ENCODE measurements around the gene CIDEB.

The CIDEB gene

DNA sequence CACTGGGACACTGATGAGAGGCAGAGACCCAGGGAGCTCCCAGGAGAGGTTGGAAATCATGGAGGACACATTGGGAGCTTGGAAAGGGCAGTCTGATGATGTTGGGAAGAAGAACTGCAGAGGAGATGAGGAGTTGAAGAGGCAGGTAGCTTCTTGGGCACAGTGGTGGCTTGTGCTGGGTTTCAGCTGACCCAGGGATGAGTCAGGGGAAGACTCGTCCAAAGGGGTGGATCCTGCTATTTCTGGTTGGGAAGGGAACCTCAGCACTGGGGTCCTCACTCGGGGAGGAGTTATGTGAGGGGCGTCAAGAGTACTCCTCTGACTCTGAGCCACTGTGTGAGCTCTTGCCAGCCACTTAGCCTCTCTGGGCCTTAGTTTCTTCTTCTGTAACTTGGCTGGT lies 15.6 kb upstream of the CIDEB start:
- Histone ChIP-seq H2BK12ac (ENCODE audit: low read length) (no peak overlapping the region), H2AFZ (ENCODE audit: insufficient read depth, low read length, poor library complexity) (no peak overlapping the region), H2AK5ac (ENCODE audit: low read length) (no peak overlapping the region), H3K4me1 (ENCODE audit: control insufficient read depth in 1 of 2, insufficient read depth in 2 of 2, low read length in 2 of 2) (peaks cover 6 to 10% of the 10 kb centered on the region in 2 experiments), H3K23ac (ENCODE audit: low read length) (no peak overlapping the region), H3K36me3 (ENCODE audit: control insufficient read depth in 1 of 2, insufficient read depth in 2 of 2, low read length in 2 of 2) (no peaks in the 10 kb centered on the region), H3K79me1 (ENCODE audit: low read length) (peaks cover 2% of the 10 kb centered on the region), H2BK120ac (ENCODE audit: insufficient read depth, low read length, poor library complexity) (no peak overlapping the region), H3K9ac (ENCODE audit: low read length) (no peak overlapping the region), H4K91ac (ENCODE audit: low read depth, low read length) (no peak overlapping the region), H3K4me2 (ENCODE audit: low read length) (no peak overlapping the region), H2BK5ac (ENCODE audit: low read depth, low read length, poor library complexity) (no peak overlapping the region), H3K27ac (ENCODE audit: low read depth, low read length) (no peak overlapping the region), H3K27me3 (ENCODE audit: insufficient read depth, low read length) (no peaks in the 10 kb centered on the region), H3K14ac (ENCODE audit: low read length) (no peak overlapping the region), H4K12ac (ENCODE audit: low read depth, low read length) (no peak overlapping the region), H3K4me3 (ENCODE audit: low read depth, low read length) (no peak overlapping the region), H3K9me3 (ENCODE audit: insufficient read depth, low read depth, low read length) (no peaks in the 10 kb centered on the region), H4K8ac (ENCODE audit: low read depth, low read length) (no peak overlapping the region), H3K18ac (ENCODE audit: low read length) (no peak overlapping the region), H3K79me2 (ENCODE audit: control insufficient read depth, insufficient read depth, low read length, poor library complexity) (no peaks in the 10 kb centered on the region), H3K4ac (ENCODE audit: low read depth, low read length) (no peak overlapping the region)
- no CpG with 5 or more reads among the region's 3 CpGs for WGBS (ENCODE audit: extremely low coverage, insufficient coverage, insufficient read length)
- no peak for DNase-seq

GRCh38 chr14:24322672-24323071 lies 14.9 kb upstream of the CIDEB start:
- H3K23ac ChIP-seq (ENCODE audit: low read length): no peak overlapping the region
- H3K4me3 ChIP-seq (ENCODE audit: low read depth, low read length): no peak overlapping the region
- no peaks in the 10 kb centered on the region for H3K9me3 ChIP-seq (ENCODE audit: insufficient read depth, low read depth, low read length)
- H3K79me1 ChIP-seq (ENCODE audit: low read length): peaks cover 2% of the 10 kb centered on the region
- peaks cover 6 to 10% of the 10 kb centered on the region in 2 experiments for H3K4me1 ChIP-seq (ENCODE audit: control insufficient read depth in 1 of 2, insufficient read depth in 2 of 2, low read length in 2 of 2)
- no CpG with 5 or more reads among the region's 10 CpGs for WGBS (ENCODE audit: extremely low coverage, insufficient coverage, insufficient read length)
- no peak overlapping the region for H2BK12ac ChIP-seq (ENCODE audit: low read length)
- no peak overlapping the region for H2AFZ ChIP-seq (ENCODE audit: insufficient read depth, low read length, poor library complexity)
- no peaks in the 10 kb centered on the region for H3K79me2 ChIP-seq (ENCODE audit: control insufficient read depth, insufficient read depth, low read length, poor library complexity)
- H3K4ac ChIP-seq (ENCODE audit: low read depth, low read length): no peak overlapping the region
- H2BK120ac ChIP-seq (ENCODE audit: insufficient read depth, low read length, poor library complexity): no peak overlapping the region
- no peak overlapping the region for H3K27ac ChIP-seq (ENCODE audit: low read depth, low read length)
- no peak overlapping the region for H4K12ac ChIP-seq (ENCODE audit: low read depth, low read length)
- H2BK5ac ChIP-seq (ENCODE audit: low read depth, low read length, poor library complexity): no peak overlapping the region
- H4K91ac ChIP-seq (ENCODE audit: low read depth, low read length): no peak overlapping the region
- no peak overlapping the region for H3K18ac ChIP-seq (ENCODE audit: low read length)
- no peak for DNase-seq
- H2AK5ac ChIP-seq (ENCODE audit: low read length): no peak overlapping the region
- no peak overlapping the region for H4K8ac ChIP-seq (ENCODE audit: low read depth, low read length)
- no peaks in the 10 kb centered on the region for H3K27me3 ChIP-seq (ENCODE audit: insufficient read depth, low read length)
- H3K9ac ChIP-seq (ENCODE audit: low read length): no peak overlapping the region
- H3K4me2 ChIP-seq (ENCODE audit: low read length): no peak overlapping the region
- H3K14ac ChIP-seq (ENCODE audit: low read length): no peak overlapping the region
- H3K36me3 ChIP-seq (ENCODE audit: control insufficient read depth in 1 of 2, insufficient read depth in 2 of 2, low read length in 2 of 2): no peaks in the 10 kb centered on the region

DNA sequence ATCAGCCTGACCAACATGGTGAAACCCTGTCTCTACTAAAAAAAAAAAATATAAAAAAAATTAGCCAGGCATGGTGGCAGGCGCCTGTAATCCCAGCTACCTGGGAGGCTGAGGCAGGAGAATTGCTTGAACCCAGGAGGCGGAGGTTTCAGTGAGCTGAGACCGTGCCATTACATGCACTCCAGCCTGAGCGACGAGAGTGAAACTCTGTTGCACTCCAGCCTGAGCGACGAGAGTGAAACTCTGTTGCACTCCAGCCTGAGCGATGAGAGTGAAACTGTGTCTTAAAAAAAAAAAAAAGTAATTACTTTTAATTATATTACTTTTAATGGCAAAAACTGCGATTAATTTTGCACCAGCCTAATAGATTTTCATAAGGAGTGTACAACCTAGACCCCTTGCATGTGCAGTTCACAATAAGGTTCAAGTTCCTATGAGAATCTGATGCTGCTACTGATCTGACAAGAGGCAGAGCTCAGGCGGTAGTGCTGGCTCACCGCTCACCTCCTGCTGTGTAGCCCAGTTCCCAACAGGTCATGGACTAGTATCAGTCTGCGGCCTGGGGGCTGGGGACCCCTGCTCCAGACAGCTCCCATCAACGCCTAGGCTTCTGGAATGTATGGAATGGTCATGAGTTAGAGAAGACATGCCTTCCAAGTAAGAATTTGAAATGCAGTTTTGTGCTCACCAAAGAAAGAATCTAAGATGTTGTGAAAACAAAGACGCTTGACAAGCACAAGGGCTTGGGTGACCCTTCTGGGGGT lies 13.6 kb upstream of the CIDEB start:
- Histone ChIP-seq H2AK5ac (ENCODE audit: low read length) (no peak overlapping the region), H3K4me3 (ENCODE audit: low read depth, low read length) (no peak overlapping the region), H3K79me2 (ENCODE audit: control insufficient read depth, insufficient read depth, low read length, poor library complexity) (no peaks in the 10 kb centered on the region), H3K27me3 (ENCODE audit: insufficient read depth, low read length) (no peaks in the 10 kb centered on the region), H2BK120ac (ENCODE audit: insufficient read depth, low read length, poor library complexity) (no peak overlapping the region), H3K18ac (ENCODE audit: low read length) (no peak overlapping the region), H3K9ac (ENCODE audit: low read length) (no peak overlapping the region), H3K4me2 (ENCODE audit: low read length) (no peak overlapping the region), H3K23ac (ENCODE audit: low read length) (no peak overlapping the region), H3K27ac (ENCODE audit: low read depth, low read length) (no peak overlapping the region), H3K79me1 (ENCODE audit: low read length) (peaks cover 2% of the 10 kb centered on the region), H4K91ac (ENCODE audit: low read depth, low read length) (no peak overlapping the region), H2BK5ac (ENCODE audit: low read depth, low read length, poor library complexity) (no peak overlapping the region), H3K9me3 (ENCODE audit: insufficient read depth, low read depth, low read length) (no peaks in the 10 kb centered on the region), H2AFZ (ENCODE audit: insufficient read depth, low read length, poor library complexity) (no peak overlapping the region), H3K4ac (ENCODE audit: low read depth, low read length) (no peak overlapping the region), H3K36me3 (ENCODE audit: control insufficient read depth in 1 of 2, insufficient read depth in 2 of 2, low read length in 2 of 2) (no peaks in the 10 kb centered on the region), H4K12ac (ENCODE audit: low read depth, low read length) (no peak overlapping the region), H3K14ac (ENCODE audit: low read length) (no peak overlapping the region), H2BK12ac (ENCODE audit: low read length) (no peak overlapping the region), H4K8ac (ENCODE audit: low read depth, low read length) (no peak overlapping the region), H3K4me1 (ENCODE audit: control insufficient read depth in 1 of 2, insufficient read depth in 2 of 2, low read length in 2 of 2) (peaks cover 6 to 10% of the 10 kb centered on the region in 2 experiments)
- no CpG with 5 or more reads among the region's 14 CpGs for WGBS (ENCODE audit: extremely low coverage, insufficient coverage, insufficient read length)
- no peak for DNase-seq

DNA sequence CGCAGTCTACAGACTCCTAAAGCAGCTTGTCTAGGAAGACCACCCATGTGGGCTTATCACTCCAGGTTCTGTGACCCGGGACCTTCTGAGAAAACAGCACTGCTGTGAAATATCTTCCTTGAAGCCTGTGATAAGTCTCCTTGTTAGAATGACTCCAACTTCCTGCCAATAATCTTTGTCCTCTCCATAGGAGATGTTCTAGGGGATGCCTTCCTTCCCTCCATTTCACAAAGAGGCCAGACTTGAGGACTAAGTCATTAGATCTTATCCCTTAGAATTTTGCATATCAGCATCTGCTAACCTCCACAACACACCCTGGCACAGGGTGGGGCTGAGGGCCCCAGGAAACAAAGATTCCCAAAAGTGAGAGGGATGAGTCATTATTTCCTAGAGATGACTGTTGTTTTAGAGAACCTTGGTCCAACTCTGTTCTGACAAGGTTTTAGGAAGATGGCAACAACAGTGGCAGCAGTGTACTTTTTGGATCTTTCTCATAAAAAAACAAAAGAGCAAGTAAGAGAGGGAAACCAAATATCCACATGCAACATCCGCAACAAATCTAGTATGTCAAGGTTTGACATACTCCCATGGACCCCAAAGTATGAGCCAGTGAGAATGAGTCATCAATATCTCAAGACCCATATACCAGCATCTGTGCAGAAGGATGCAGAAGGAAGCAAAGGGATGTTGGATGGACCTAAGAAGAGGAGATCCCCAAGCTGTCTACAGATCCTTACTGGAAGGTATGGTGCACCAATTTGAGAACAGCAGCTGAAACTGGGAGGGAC lies 9.6 kb upstream of the CIDEB start:
- Histone ChIP-seq H3K4me3 (ENCODE audit: low read depth, low read length) (no peak overlapping the region), H4K12ac (ENCODE audit: low read depth, low read length) (no peak overlapping the region), H2AFZ (ENCODE audit: insufficient read depth, low read length, poor library complexity) (no peak overlapping the region), H2BK120ac (ENCODE audit: insufficient read depth, low read length, poor library complexity) (no peak overlapping the region), H2BK12ac (ENCODE audit: low read length) (no peak overlapping the region), H3K27ac (ENCODE audit: low read depth, low read length) (no peak overlapping the region), H3K23ac (ENCODE audit: low read length) (no peak overlapping the region), H4K8ac (ENCODE audit: low read depth, low read length) (no peak overlapping the region), H3K9ac (ENCODE audit: low read length) (no peak overlapping the region), H3K36me3 (ENCODE audit: control insufficient read depth in 1 of 2, insufficient read depth in 2 of 2, low read length in 2 of 2) (peaks cover 0 to 4% of the 10 kb centered on the region in 2 experiments), H3K27me3 (ENCODE audit: insufficient read depth, low read length) (no peaks in the 10 kb centered on the region), H3K4ac (ENCODE audit: low read depth, low read length) (no peak overlapping the region), H3K9me3 (ENCODE audit: insufficient read depth, low read depth, low read length) (no peaks in the 10 kb centered on the region), H3K18ac (ENCODE audit: low read length) (no peak overlapping the region), H3K14ac (ENCODE audit: low read length) (no peak overlapping the region), H2AK5ac (ENCODE audit: low read length) (no peak overlapping the region), H3K4me2 (ENCODE audit: low read length) (no peak overlapping the region), H3K4me1 (ENCODE audit: control insufficient read depth in 1 of 2, insufficient read depth in 2 of 2, low read length in 2 of 2) (peaks cover 6 to 7% of the 10 kb centered on the region in 2 experiments), H2BK5ac (ENCODE audit: low read depth, low read length, poor library complexity) (no peak overlapping the region), H4K91ac (ENCODE audit: low read depth, low read length) (no peak overlapping the region), H3K79me2 (ENCODE audit: control insufficient read depth, insufficient read depth, low read length, poor library complexity) (no peaks in the 10 kb centered on the region), H3K79me1 (ENCODE audit: low read length) (peaks cover 2% of the 10 kb centered on the region)
- no peak for DNase-seq
- no CpG with 5 or more reads among the region's 3 CpGs for WGBS (ENCODE audit: extremely low coverage, insufficient coverage, insufficient read length)

Measured in trophoblast cell (in vitro differentiated cells and primary cell).